GM19395 (cell line): Measurements from ENCODE around the gene QPCTL.
"Not testable (repeated sequence)": the region's sequence is repeated elsewhere in the genome, so short reads cannot be mapped to it uniquely, and the experiment has no call there.

Source experiments
- ATAC-seq: cut with Tn5 transposase; IDR thresholded peaks from one replicate; pipeline ENCODE4 v1.9.1; 2021; ENCODE audit warnings: mild to moderate bottlenecking, moderate library complexity; ENCODE audit not compliant: unreplicated experiment

Gene QPCTL

GRCh38 chr19:45674946-45675345, 17.5 kb upstream of the QPCTL start:
- ATAC-seq: no peak

- ATAC-seq: no peak
Observed at GRCh38 chr19:45676851-45677263, 15.6 kb upstream of the QPCTL start.

GRCh38 chr19:45677351-45678230, 14.9 kb upstream of the QPCTL start:
- ATAC-seq: no peak

- ATAC-seq: peak; percentile 56
Observed at GRCh38 chr19:45681391-45682015, 11.0 kb upstream of the QPCTL start.

GRCh38 chr19:45682117-45682516, 10.3 kb upstream of the QPCTL start:
- ATAC-seq: no peak

- ATAC-seq: no peak
Observed at GRCh38 chr19:45682908-45683307, 9.6 kb upstream of the QPCTL start.

GRCh38 chr19:45685045-45685444, 7.4 kb upstream of the QPCTL start:
- ATAC-seq: not testable (repeated sequence)

- ATAC-seq: no peak
Observed at GRCh38 chr19:45687599-45687998, 4.9 kb upstream of the QPCTL start.

GRCh38 chr19:45691516-45692186, 815 bp upstream of the QPCTL start, which contains the start of gene SNRPD2:
SNRPD2 (minus strand) TSS chr19:45691953; CDS start chr19:45691888, 65 bp downstream.
- peak; percentile 62 for ATAC-seq

- ATAC-seq: no peak
Observed at GRCh38 chr19:45693106-45693788, 781 bp downstream of the QPCTL start.

- no peak for ATAC-seq
Observed at GRCh38 chr19:45701676-45702075, 9.2 kb downstream of the QPCTL start.

- no peak for ATAC-seq
Observed at GRCh38 chr19:45705115-45705514, 12.6 kb downstream of the QPCTL start.

- ATAC-seq: no peak
Observed at GRCh38 chr19:45705710-45706415, 13.4 kb downstream of the QPCTL start.

- no peak for ATAC-seq
Observed at GRCh38 chr19:45710356-45711130, 18.1 kb downstream of the QPCTL start.

GRCh38 chr19:45711851-45712698, 19.6 kb downstream of the QPCTL start:
- ATAC-seq: no peak

GRCh38 chr19:45712699-45713067, 20.2 kb downstream of the QPCTL start:
- no peak for ATAC-seq

- no peak for ATAC-seq
Observed at GRCh38 chr19:45713141-45713540, 20.7 kb downstream of the QPCTL start.

- no peak for ATAC-seq
Observed at GRCh38 chr19:45715139-45715538, 22.7 kb downstream of the QPCTL start.
